Measurements from ENCODE around the gene SPINDOC. TPM values are rescaled to one million over a fixed set of nuclear protein-coding genes. Genes with fewer than 3 reads are reported as not detected.
A peak's percentile ranks its signal among the peaks of the same experiment; 100 is the strongest.

SPINDOC gene
- total RNA-seq, 1 experiment from 2014 or later = 94.5 TPM

DNA sequence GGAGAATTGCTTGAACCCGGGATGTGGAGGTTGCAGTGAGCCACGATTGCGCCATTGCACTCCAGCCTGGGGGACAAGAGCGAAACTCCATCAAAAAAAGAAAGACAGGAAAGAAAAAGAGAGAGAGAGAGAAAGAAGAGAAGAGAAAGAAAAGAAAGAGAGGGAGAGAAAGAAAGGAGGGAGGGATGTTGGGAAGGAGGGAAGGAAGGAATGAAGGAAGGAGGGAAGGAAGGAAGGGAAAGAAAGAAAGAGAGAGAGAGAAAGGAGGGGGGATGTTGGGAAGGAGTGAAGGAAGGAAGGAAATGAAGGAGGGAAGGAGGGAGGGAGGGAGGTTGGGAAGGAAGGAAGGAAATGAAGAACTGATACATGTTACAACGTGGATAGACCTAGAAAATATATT, 12.3 kb upstream of the SPINDOC start:
- TF ChIP-seq, protein P1, sequence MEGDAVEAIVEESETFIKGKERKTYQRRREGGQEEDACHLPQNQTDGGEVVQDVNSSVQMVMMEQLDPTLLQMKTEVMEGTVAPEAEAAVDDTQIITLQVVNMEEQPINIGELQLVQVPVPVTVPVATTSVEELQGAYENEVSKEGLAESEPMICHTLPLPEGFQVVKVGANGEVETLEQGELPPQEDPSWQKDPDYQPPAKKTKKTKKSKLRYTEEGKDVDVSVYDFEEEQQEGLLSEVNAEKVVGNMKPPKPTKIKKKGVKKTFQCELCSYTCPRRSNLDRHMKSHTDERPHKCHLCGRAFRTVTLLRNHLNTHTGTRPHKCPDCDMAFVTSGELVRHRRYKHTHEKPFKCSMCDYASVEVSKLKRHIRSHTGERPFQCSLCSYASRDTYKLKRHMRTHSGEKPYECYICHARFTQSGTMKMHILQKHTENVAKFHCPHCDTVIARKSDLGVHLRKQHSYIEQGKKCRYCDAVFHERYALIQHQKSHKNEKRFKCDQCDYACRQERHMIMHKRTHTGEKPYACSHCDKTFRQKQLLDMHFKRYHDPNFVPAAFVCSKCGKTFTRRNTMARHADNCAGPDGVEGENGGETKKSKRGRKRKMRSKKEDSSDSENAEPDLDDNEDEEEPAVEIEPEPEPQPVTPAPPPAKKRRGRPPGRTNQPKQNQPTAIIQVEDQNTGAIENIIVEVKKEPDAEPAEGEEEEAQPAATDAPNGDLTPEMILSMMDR (conservative IDR thresholded peaks at IDR 0.05; ENCODE audit: low read depth, low read length) = no peak
- no peak for TF ChIP-seq EZH2 (IDR thresholded peaks at IDR 0.05; ENCODE audit: borderline replicate concordance, low read depth, low read length, poor library complexity, severe bottlenecking)
- no peaks in the 10 kb centered on the region for H3K27me3 ChIP-seq (replicated peaks; ENCODE audit: insufficient read depth, low read depth, low read length, poor library complexity)
- no peak overlapping the region for H3K4me3 ChIP-seq (ENCODE audit: low read depth, low read length, poor library complexity, severe bottlenecking)
- no peak for DNase-seq (ENCODE audit: low spot score)
- H3K27ac ChIP-seq (ENCODE audit: low read depth, low read length, poor library complexity, severe bottlenecking) = no peak overlapping the region
- BruUV-seq (replicated peaks) = no TSS peak
- no peaks in the 10 kb centered on the region for H3K9me3 ChIP-seq (ENCODE audit: low read depth, low read length, poor library complexity, severe bottlenecking)
- CTCF ChIA-PET = interaction anchor here (0.7 kb wide), 1 partner anchor 35 kb away, joined by 6 read pairs; no protein-coding TSS in a partner anchor
- POLR2A ChIA-PET (ENCODE audit: low non-redundant PET) = no interaction called here
- intact Hi-C loops (cut with micrococcal nuclease; ENCODE audit: unreplicated experiment) = no loop called here
- no peaks in the 10 kb centered on the region for H3K36me3 ChIP-seq (ENCODE audit: insufficient read depth, low read length, poor library complexity, severe bottlenecking)
- peaks cover under 1% of the 10 kb centered on the region for H3K4me1 ChIP-seq (ENCODE audit: insufficient read depth, low read length, poor library complexity, severe bottlenecking)

GRCh38 chr11:63802637-63803414, 10.4 kb upstream of the SPINDOC start:
- CTCF ChIA-PET = interaction anchor here (0.6 kb wide), 1 partner anchor 373 kb away, joined by 3 read pairs; no protein-coding TSS in a partner anchor
- DNase-seq (ENCODE audit: low spot score) = peak; percentile 67
- BruUV-seq (replicated peaks) = no TSS peak
- Histone ChIP-seq H3K9me3 (ENCODE audit: low read depth, low read length, poor library complexity, severe bottlenecking) (no peaks in the 10 kb centered on the region), H3K4me1 (ENCODE audit: insufficient read depth, low read length, poor library complexity, severe bottlenecking) (peaks cover 4% of the 10 kb centered on the region), H3K4me3 (ENCODE audit: low read depth, low read length, poor library complexity, severe bottlenecking) (no peak overlapping the region), H3K27me3 (replicated peaks; ENCODE audit: insufficient read depth, low read depth, low read length, poor library complexity) (no peaks in the 10 kb centered on the region), H3K27ac (ENCODE audit: low read depth, low read length, poor library complexity, severe bottlenecking) (no peak overlapping the region), H3K36me3 (ENCODE audit: insufficient read depth, low read length, poor library complexity, severe bottlenecking) (no peaks in the 10 kb centered on the region)
- TF ChIP-seq EZH2 (IDR thresholded peaks at IDR 0.05; ENCODE audit: borderline replicate concordance, low read depth, low read length, poor library complexity, severe bottlenecking) = no peak
- TF ChIP-seq, protein P1 (conservative IDR thresholded peaks at IDR 0.05; ENCODE audit: low read depth, low read length) = no peak
- intact Hi-C loops (cut with micrococcal nuclease; ENCODE audit: unreplicated experiment) = no loop called here
- POLR2A ChIA-PET (ENCODE audit: low non-redundant PET) = no interaction called here

DNA sequence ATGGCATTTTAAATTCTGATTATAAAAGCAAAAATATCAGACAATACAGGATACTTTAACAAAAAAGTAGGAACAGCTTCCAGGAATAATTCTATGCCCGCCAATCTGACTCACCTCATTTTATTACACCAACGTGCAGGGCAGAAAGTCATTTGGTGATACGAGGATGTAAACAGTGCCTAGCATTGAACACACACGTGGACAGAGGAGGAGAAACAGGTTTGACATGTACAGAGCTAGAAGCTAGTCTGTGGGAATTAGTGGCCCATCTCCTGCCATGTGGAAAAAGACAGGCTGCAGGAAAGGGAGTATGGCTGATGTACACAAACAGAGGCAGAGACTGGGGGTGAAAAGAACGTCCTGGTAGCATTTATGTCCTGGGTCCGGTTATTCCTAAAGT, 9.0 kb upstream of the SPINDOC start:
- Histone ChIP-seq H3K4me1 (ENCODE audit: insufficient read depth, low read length, poor library complexity, severe bottlenecking) (peaks cover 4% of the 10 kb centered on the region), H3K9me3 (ENCODE audit: low read depth, low read length, poor library complexity, severe bottlenecking) (no peaks in the 10 kb centered on the region), H3K36me3 (ENCODE audit: insufficient read depth, low read length, poor library complexity, severe bottlenecking) (no peaks in the 10 kb centered on the region), H3K27me3 (replicated peaks; ENCODE audit: insufficient read depth, low read depth, low read length, poor library complexity) (no peaks in the 10 kb centered on the region), H3K4me3 (ENCODE audit: low read depth, low read length, poor library complexity, severe bottlenecking) (no peak overlapping the region), H3K27ac (ENCODE audit: low read depth, low read length, poor library complexity, severe bottlenecking) (no peak overlapping the region)
- intact Hi-C loops (cut with micrococcal nuclease; ENCODE audit: unreplicated experiment) = no loop called here
- BruUV-seq (replicated peaks) = no TSS peak
- no peak for TF ChIP-seq EZH2 (IDR thresholded peaks at IDR 0.05; ENCODE audit: borderline replicate concordance, low read depth, low read length, poor library complexity, severe bottlenecking)
- TF ChIP-seq, protein P1 (conservative IDR thresholded peaks at IDR 0.05; ENCODE audit: low read depth, low read length) = no peak
- ChIA-PET CTCF (no interaction called here), POLR2A (ENCODE audit: low non-redundant PET) (no interaction called here)
- no peak for DNase-seq (ENCODE audit: low spot score)
